Stimulated activated CD4-positive, alpha-beta T cell treated with anti-CD3 and anti-CD28 coated beads, Interleukin-4, amount 100 ng/mL, for 4 hours (primary cell): ENCODE data around the gene TRIML2.
"Not testable (repeated sequence)": the region's sequence is repeated elsewhere in the genome, so short reads cannot be mapped to it uniquely, and the experiment has no call there.

Source experiments
- DNase-seq, 2 experiments: peaks; one replicate each; pipeline ENCODE4 v3.0.0-alpha.2; 2020

Gene TRIML2

DNA sequence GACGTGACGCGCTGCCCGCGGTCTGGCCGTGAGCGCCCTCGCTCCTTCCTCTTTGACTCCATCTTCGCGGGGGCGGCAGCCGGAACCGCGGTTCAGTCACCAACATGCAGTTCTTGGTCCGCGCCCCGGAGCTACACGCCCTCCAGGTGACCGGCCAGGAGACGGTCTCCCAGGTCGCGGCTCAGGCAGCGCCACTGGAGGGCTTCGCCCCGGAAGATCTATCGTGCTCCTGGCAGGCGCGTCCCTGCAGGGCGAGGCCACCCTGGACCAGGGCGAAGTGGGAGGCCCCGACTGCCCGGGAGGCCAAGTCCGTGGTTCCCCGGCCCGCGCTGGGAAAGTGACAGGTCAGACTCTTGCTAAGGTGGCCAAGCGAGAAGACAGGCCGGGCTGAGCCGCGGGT, 2.9 kb downstream of the TRIML2 start:
- DNase-seq: no peak

DNA sequence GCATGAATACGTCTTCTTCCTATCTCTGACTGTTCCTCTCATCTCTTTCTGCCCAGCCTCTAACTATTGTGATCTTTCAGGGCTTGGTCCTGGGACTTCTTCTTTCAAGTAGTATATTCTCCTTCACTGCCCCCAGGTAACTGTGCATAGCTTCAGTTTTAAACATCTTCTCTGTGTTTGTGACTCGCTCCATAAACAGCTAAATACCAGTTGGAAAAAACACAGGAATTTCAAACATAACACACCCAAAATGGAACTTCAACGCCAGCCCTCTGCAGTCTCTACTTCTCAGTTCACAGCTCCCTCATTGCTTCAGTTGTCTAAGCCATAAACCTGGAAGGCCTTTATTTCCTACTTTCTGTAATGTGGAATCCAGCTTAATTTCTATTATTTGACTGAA, 16.6 kb downstream of the TRIML2 start:
- no peak for DNase-seq

DNA sequence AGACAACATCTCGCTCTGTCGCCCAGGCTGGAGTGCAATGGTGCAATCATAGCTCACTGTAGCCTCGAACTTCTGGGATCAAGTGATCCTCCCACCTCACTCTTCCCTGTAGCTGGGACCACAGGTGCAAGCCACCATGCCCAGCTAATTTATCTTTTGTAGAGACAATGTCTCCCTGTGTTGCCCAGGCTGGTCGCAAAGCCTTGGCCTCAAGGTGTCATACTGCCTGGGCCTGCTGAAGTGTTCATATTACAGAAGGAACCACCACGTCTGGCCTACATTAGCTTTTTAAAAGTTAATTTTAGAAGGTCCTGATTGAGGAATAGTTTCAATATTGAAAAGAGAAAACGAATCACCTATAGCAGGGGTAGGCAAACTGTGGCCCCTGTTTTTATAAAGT, 22.5 kb downstream of the TRIML2 start:
- no peak for DNase-seq

DNA sequence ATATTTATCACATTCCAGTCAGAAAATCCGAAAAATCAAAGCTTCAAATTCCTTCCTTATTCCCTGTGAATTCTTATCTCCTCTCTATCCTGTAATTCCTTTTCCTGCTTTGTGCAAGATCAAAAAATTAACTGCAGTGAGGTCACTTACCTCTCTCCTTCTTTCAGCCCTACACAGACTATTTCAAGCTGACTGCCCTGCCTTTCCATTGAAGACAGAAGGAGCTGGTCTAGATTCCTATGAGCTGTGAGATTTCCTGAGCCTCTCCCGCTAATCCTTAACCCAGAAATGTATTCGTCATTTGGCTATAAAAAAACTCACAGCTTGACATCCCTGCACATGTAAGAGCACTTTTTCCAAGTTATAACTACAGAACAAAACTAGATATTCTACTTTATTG, 26.6 kb downstream of the TRIML2 start:
- no peak for DNase-seq

DNA sequence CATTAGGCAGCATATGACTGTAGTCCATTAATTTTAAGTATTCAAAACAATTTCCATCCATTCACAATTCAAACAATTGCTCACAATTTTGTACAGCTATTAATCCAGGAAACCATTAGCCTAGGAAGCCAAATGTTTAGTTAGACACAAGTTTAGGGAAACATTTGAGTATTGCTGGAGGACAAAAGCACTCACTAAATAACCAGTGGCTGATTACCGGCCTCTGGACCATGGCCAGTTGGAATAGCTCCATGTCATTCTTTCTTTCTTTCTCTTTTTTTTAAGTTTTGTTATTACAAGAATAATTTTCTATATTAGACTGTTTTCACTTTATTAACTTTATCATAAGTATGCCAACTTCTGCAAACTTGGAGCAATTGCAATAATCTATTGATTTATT, 31.3 kb downstream of the TRIML2 start:
- no peak for DNase-seq

DNA sequence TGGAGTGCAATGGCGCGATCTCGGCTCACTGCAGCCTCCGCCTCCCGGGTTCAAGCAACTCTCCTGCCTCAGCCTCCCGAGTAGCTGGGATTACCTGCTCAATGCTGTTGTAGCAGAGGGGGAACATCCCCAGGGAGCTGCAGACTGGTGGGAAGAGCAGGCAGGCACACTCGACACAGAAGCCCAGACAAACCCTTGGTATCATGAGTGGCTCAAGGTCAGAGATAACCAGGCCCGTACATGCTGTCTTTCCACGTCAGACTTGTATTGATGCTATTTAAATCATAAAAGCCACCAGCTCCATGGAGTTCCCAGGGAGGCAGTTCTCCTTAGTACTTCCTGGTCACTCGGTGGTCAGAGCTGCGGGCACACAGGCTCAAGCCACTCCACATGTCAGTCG, 33.2 kb downstream of the TRIML2 start:
- no peak for DNase-seq

DNA sequence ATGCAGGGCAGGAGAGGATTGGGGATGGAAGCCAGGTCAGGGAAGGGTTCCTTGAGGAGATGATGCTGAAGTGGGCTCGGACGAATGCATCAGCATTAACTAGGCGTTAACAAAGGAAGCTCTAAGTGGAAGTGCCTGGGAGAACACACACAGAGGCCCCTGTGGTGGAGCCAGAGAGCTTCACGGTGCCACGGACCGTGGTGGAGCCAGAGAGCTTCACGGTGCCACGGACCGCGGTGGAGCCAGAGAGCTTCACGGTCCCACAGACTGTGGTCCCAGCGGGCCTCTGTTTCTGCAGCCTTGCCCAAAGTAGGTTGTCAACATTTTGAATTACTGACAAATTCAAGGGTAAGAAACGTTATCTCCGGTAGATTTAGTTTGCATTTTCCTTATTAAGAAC, 48.3 kb downstream of the TRIML2 start:
- no peak for DNase-seq

DNA sequence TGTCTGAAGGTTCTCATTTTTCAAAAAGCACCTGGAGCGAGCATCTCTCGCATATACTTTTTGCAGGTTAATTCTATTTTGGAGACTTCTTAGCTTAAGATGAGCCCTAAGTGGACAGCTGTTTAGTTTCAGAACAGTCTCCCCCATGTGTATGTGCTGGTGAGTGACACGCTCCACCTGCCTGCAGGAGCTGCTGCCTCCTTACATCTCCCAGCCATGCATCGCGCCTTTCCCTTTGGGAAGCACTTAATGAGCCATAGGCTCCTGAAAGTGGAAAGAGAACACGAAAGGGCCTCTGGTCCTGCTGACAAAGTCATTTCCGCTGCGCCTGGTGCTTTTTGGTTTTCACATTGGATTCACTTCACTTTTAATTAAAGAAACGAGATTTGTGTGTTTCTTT, 56.1 kb downstream of the TRIML2 start:
- no peak for DNase-seq

DNA sequence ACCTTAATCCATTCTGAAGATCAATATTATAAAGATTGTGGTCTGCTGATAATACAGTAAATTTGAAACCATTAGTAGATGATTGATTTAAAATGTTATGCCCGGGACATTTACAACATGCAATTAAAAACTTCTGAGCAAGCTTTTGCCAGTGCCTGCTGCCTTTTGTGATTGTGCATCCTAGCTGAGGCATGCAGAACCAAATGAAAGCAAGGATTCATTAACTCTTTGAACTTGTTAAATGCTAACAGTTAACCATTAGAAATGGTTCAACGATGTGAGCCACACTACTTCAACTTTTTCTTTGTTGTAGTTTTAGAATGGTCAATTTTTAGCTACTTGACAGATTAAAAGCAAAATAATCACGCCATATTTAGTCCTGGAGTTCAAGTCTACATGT, 62.7 kb downstream of the TRIML2 start:
- DNase-seq: no peak

DNA sequence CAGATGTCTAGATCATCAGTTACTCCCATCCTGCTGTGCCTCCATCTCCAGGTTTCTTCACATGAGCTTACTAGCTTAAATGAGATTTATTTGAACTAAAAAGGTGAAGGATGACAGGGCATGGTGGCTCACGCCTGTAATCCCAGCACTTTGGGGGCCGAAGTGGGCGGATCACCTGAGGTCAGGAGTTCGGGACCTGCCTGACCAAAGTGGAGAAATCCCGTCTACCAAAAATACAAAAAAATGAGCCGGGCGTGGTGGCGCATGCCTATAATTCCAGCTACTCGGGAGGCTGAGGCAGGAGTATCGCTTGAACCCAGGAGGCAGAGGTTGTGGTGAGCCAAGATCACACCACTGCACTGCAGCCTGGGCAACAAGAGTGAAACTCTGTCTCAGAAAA, 63.9 kb downstream of the TRIML2 start:
- DNase-seq: not testable (repeated sequence)

DNA sequence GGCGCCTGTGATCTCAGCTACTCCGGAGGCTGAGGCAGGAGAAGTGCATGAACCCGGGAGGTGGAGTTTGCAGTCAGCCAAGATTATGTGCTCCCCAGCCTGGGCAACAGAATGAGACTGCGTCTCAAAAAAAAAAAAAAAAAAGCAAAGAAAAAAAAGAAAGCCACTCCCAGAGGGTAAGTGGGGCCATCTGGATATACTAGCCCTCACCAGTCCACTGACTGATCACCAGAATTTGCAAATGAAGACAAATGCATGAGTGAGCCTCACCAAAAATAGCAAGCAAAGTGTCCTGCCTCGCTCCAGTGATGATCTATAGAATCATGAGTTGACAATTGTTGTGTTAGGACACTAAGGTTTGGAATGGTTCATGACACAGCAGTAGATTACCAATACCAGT, 66.2 kb downstream of the TRIML2 start:
- DNase-seq: no peak

DNA sequence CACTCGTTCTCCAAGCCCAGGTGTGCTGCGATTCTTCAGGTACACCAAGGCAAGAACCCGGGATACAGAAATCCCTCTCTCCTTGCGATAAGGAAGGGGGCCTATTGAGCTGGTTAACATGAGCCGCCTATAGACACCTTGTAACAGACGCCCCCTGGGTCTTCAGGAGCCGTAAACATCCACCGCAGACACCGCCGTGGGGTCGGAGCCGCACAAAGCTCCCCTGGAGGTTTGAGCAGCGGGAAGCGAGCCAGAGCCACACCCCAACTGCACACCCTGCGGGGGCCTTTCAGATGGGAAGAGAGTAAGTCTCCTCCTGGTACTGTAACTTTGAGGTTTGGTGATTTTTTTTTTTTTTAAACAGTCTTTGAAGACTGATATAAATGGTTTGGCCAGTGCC, 67.2 kb downstream of the TRIML2 start:
- no peak for DNase-seq

DNA sequence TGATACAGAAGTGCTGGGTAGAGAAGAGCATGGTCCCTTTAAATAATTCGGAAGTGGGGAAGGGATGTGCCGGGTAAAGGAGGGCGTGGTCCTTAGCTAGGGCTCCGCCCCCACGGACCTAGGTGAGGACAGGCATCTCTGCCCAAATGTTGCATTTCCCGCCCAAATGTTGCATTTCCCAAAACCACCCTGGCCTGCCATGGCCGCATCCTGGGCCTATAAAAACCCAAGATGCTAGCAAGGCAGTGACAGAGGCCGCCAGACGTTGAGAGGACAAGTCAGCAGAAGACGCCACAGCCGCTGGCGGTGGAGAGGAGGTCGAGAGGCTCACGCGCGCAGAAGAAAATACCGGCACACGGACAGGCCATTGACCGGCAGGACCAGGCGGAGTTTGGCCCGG, 67.7 kb downstream of the TRIML2 start:
- DNase-seq: no peak
